Loucy (cell line): ENCODE measurements around the gene ZNF763.

Source experiments
- H2AFZ ChIP-seq: fragments of 200-600 bp; sonication (generic); 2 replicates; pipeline ENCODE4 v1.6.0; 2016; ENCODE audit warnings: antibody characterized with exemption, mild to moderate bottlenecking, low read length, moderate library complexity
- H3F3A ChIP-seq: fragments of 200-600 bp; 2 replicates; pipeline ENCODE4 v1.6.0; 2016; ENCODE audit warnings: antibody characterized with exemption, low read depth, mild to moderate bottlenecking
- H3K27me3 ChIP-seq: fragments of 200-600 bp; sonication (generic); 2 replicates; pipeline ENCODE4 v1.6.1; 2014; ENCODE audit warnings: low read length, mild to moderate bottlenecking; ENCODE audit not compliant: insufficient read depth, poor library complexity, severe bottlenecking
- H3K36me3 ChIP-seq: fragments of 200-600 bp; sonication (generic); 2 replicates; pipeline ENCODE4 v1.6.1; 2016; ENCODE audit warnings: low read length; ENCODE audit not compliant: insufficient read depth
- H3K4me1 ChIP-seq: fragments of 200-600 bp; sonication (generic); 2 replicates; pipeline ENCODE4 v1.5.1; 2014; ENCODE audit warnings: low read length, mild to moderate bottlenecking; ENCODE audit not compliant: insufficient read depth, poor library complexity, severe bottlenecking
- H3K4me2 ChIP-seq: fragments of 200-600 bp; sonication (generic); 2 replicates; pipeline ENCODE4 v1.6.0; 2014; ENCODE audit warnings: antibody characterized with exemption, low read length, low read depth, mild to moderate bottlenecking; ENCODE audit not compliant: poor library complexity, severe bottlenecking
- H3K4me3 ChIP-seq: fragments of 200-600 bp; sonication (generic); 2 replicates; pipeline ENCODE4 v1.5.1; 2014; ENCODE audit warnings: low read length, mild to moderate bottlenecking, mixed read lengths; ENCODE audit not compliant: poor library complexity, severe bottlenecking
- H3K79me2 ChIP-seq: fragments of 200-600 bp; sonication (generic); 2 replicates; pipeline ENCODE4 v1.6.1; 2014; ENCODE audit warnings: low read length; ENCODE audit not compliant: insufficient read depth
- H3K9ac ChIP-seq: fragments of 200-600 bp; sonication (generic); 2 replicates; pipeline ENCODE4 v1.6.0; 2014; ENCODE audit warnings: mild to moderate bottlenecking, low read depth, low read length, moderate library complexity; ENCODE audit not compliant: poor library complexity, severe bottlenecking
- H3K9me2 ChIP-seq: fragments of 200-600 bp; sonication (generic); replicated peaks from 2 replicates; pipeline ENCODE4 v1.6.1; 2016; ENCODE audit warnings: low read depth, low read length, mixed read lengths
- H3K9me3 ChIP-seq: fragments of 200-600 bp; sonication (generic); 2 replicates; pipeline ENCODE4 v1.6.1; 2014; ENCODE audit warnings: mild to moderate bottlenecking, antibody characterized with exemption, low read length, low read depth; ENCODE audit not compliant: insufficient read depth
- H4K20me1 ChIP-seq: fragments of 200-600 bp; sonication (generic); 2 replicates; pipeline ENCODE4 v1.6.0; 2014; ENCODE audit warnings: antibody characterized with exemption, low read length, mild to moderate bottlenecking; ENCODE audit not compliant: insufficient read depth, poor library complexity, severe bottlenecking
- CTCF ChIP-seq: fragments of 200-600 bp; sonication (generic); conservative IDR thresholded peaks from 2 replicates; pipeline ENCODE4 v1.5.1; 2014; ENCODE audit warnings: mild to moderate bottlenecking, antibody characterized with exemption, low read length
- EZH2phosphoT487 ChIP-seq: fragments of 200-600 bp; IDR thresholded peaks from 2 replicates; pipeline ENCODE4 v1.6.1; 2018; ENCODE audit warnings: antibody characterized with exemption, mild to moderate bottlenecking, moderate library complexity, borderline replicate concordance

ZNF763 gene

GRCh38 chr19:11995174-11995573 is 30.3 kb downstream of the ZNF763 start:
- peak overlapping the region; percentile 7 for H3K4me2 ChIP-seq
- TF ChIP-seq CTCF (no peak), EZH2phosphoT487 (no peak)
- no peaks in the 10 kb centered on the region for H3K9me2 ChIP-seq
- peaks cover 39% of the 10 kb centered on the region for H3K4me1 ChIP-seq
- H3F3A ChIP-seq, result no peaks in the 10 kb centered on the region
- no peaks in the 10 kb centered on the region for H3K9me3 ChIP-seq
- H3K9ac ChIP-seq, result no peak overlapping the region
- no peaks in the 10 kb centered on the region for H3K36me3 ChIP-seq
- peaks cover 42% of the 10 kb centered on the region for H4K20me1 ChIP-seq
- H3K4me3 ChIP-seq, result no peak overlapping the region
- H3K27me3 ChIP-seq, result no peaks in the 10 kb centered on the region
- H3K79me2 ChIP-seq, result peaks cover 94% of the 10 kb centered on the region
- H2AFZ ChIP-seq, result no peak overlapping the region

- peaks cover 52% of the 10 kb centered on the region for H3K79me2 ChIP-seq
- H3K4me2 ChIP-seq, result no peak overlapping the region
- no peaks in the 10 kb centered on the region for H3F3A ChIP-seq
- H3K4me3 ChIP-seq, result no peak overlapping the region
- TF ChIP-seq EZH2phosphoT487, result no peak
- TF ChIP-seq CTCF, result no peak
- H3K9me2 ChIP-seq, result no peaks in the 10 kb centered on the region
- H3K9ac ChIP-seq, result no peak overlapping the region
- H4K20me1 ChIP-seq, result peaks cover 8% of the 10 kb centered on the region
- H3K9me3 ChIP-seq, result no peaks in the 10 kb centered on the region
- no peak overlapping the region for H2AFZ ChIP-seq
- peaks cover 12% of the 10 kb centered on the region for H3K4me1 ChIP-seq
- H3K27me3 ChIP-seq, result no peaks in the 10 kb centered on the region
- peaks cover 15% of the 10 kb centered on the region; the same call in 1 of the 2 replicates for H3K36me3 ChIP-seq
Measured at GRCh38 chr19:12000152-12000981, 35.5 kb downstream of the ZNF763 start.

GRCh38 chr19:12015015-12015752 is 50.3 kb downstream of the ZNF763 start:
- Histone ChIP-seq H3K9ac (no peak overlapping the region), H3K4me2 (no peak overlapping the region), H4K20me1 (no peaks in the 10 kb centered on the region), H3K36me3 (peaks cover 53% of the 10 kb centered on the region), H3K27me3 (no peaks in the 10 kb centered on the region), H3K79me2 (peaks cover 17% of the 10 kb centered on the region; the same call in 1 of the 2 replicates), H3K4me3 (no peak overlapping the region), H3K9me2 (no peaks in the 10 kb centered on the region), H3K4me1 (no peaks in the 10 kb centered on the region), H3F3A (no peaks in the 10 kb centered on the region), H3K9me3 (peaks cover 35% of the 10 kb centered on the region; the same call in 1 of the 2 replicates), H2AFZ (no peak overlapping the region)
- TF ChIP-seq CTCF (no peak), EZH2phosphoT487 (no peak)
